SK-N-SH (cell line): Measurements from ENCODE around the gene CASP8. TPM values are rescaled to one million over a fixed set of nuclear protein-coding genes. Genes with fewer than 3 reads are reported as not detected.

Experiments
- CTCF ChIA-PET: fragments of 300-600, 350-600 bp; formaldehyde crosslinking; extraction: SDS; loops from one replicate; lab custom pipeline; 2021; lab: Yijun Ruan, JAX
- POLR2A ChIA-PET: fragments of 350-600 bp; sonication (Branson Sonifier 250); formaldehyde crosslinking; extraction: SDS; loops from one replicate; lab custom pipeline; 2020; ENCODE audit warnings: antibody characterized with exemption, inconsistent platforms; lab: Yijun Ruan, JAX
- DNase-seq: peaks from one replicate; pipeline ENCODE4 v3.0.0; 2012
- H2AFZ ChIP-seq: fragments of 200-600 bp; sonication (generic); 2 replicates; pipeline ENCODE4 v1.8.1; 2016; ENCODE audit warnings: antibody characterized with exemption, mild to moderate bottlenecking, low read depth
- H3F3A ChIP-seq: fragments of 200-600 bp; sonication (generic); replicated peaks from 2 replicates; pipeline ENCODE3; 2016; ENCODE audit warnings: antibody characterized with exemption, mild to moderate bottlenecking; ENCODE audit not compliant: insufficient read depth
- H3K27ac ChIP-seq, 2 experiments: fragments of 200-500 bp in 1 of 2; fragments of 200-600 bp in 1 of 2; sonication (Bioruptor generic) in 1 of 2; sonication (generic), shearing (Covaris generic) in 1 of 2; 2 replicates each; pipeline versions ENCODE4 v1.5.1 to v1.6.1; 2014 to 2016; ENCODE audit warnings: low read depth in 2 of 2, inconsistent platforms in 1 of 2, low read length in 1 of 2, mild to moderate bottlenecking in 1 of 2, mixed read lengths in 1 of 2
- H3K27me3 ChIP-seq: fragments of 200-600 bp; sonication (generic), shearing (Covaris generic); 2 replicates; pipeline ENCODE4 v1.6.1; 2016; ENCODE audit warnings: mixed run types; ENCODE audit not compliant: insufficient read depth
- H3K36me3 ChIP-seq, 2 experiments: fragments of 200-500 bp in 1 of 2; fragments of 200-600 bp in 1 of 2; sonication (Bioruptor generic) in 1 of 2; sonication (generic) in 1 of 2; replicated peaks in 1 of 2; 2 replicates each; pipeline versions ENCODE3 to v1.5.1; 2014 to 2016; ENCODE audit warnings: low read length in 1 of 2, mild to moderate bottlenecking in 1 of 2; ENCODE audit not compliant: insufficient read depth in 2 of 2, control insufficient read depth in 1 of 2
- H3K4me1 ChIP-seq, 2 experiments: fragments of 200-500 bp in 1 of 2; fragments of 200-600 bp in 1 of 2; sonication (Bioruptor generic) in 1 of 2; sonication (generic), shearing (Covaris generic) in 1 of 2; 2 replicates each; pipeline versions ENCODE4 v1.5.1 to v1.6.1; 2014 to 2016; ENCODE audit warnings: low read depth in 1 of 2, low read length in 1 of 2, mixed run types in 1 of 2; ENCODE audit not compliant: insufficient read depth in 2 of 2, control insufficient read depth in 1 of 2
- H3K4me2 ChIP-seq: fragments of 200-600 bp; sonication (generic), shearing (Covaris generic); 2 replicates; pipeline ENCODE4 v1.6.1; 2017; ENCODE audit warnings: mixed run types
- H3K4me3 ChIP-seq, 2 experiments: fragments of 200-500 bp in 1 of 2; fragments of 200-600 bp in 1 of 2; sonication (Bioruptor generic) in 1 of 2; sonication (generic), shearing (Covaris generic) in 1 of 2; 2 replicates each; pipeline versions ENCODE4 v1.5.1 to v1.8.1; 2014 to 2016; ENCODE audit warnings: low read depth in 2 of 2, inconsistent platforms in 1 of 2, low read length in 1 of 2, mild to moderate bottlenecking in 1 of 2, mixed read lengths in 1 of 2, moderate library complexity in 1 of 2
- H3K79me2 ChIP-seq: fragments of 200-600 bp; sonication (generic); 2 replicates; pipeline ENCODE4 v1.8.1; 2017; ENCODE audit warnings: mild to moderate bottlenecking; ENCODE audit not compliant: insufficient read depth
- H3K9ac ChIP-seq: fragments of 200-600 bp; sonication (generic); 2 replicates; pipeline ENCODE4 v1.6.1; 2017; ENCODE audit warnings: mixed run types
- H3K9me2 ChIP-seq: fragments of 200-600 bp; sonication (generic); 2 replicates; pipeline ENCODE4 v1.6.1; 2017; ENCODE audit warnings: mixed run types
- H3K9me3 ChIP-seq: fragments of 200-600 bp; sonication (generic); 2 replicates; pipeline ENCODE4 v1.6.1; 2017; ENCODE audit warnings: mixed run types, mild to moderate bottlenecking, moderate library complexity
- H4K20me1 ChIP-seq: fragments of 200-600 bp; sonication (generic); 2 replicates; pipeline ENCODE4 v1.6.1; 2017; ENCODE audit warnings: mild to moderate bottlenecking, mixed run types; ENCODE audit not compliant: insufficient read depth
- CHD2 ChIP-seq: fragments of 150-350 bp; IDR thresholded peaks from 2 replicates; pipeline ENCODE4 v1.6.1; 2018; ENCODE audit warnings: low read length; ENCODE audit not compliant: partially characterized antibody
- FOSL2 ChIP-seq: IDR thresholded peaks from 2 replicates; pipeline ENCODE4 v1.4.0; 2012; ENCODE audit warnings: low read depth, mild to moderate bottlenecking, moderate library complexity, borderline replicate concordance
- FOXJ3 ChIP-seq: sonication (generic); formaldehyde crosslinking; IDR thresholded peaks from 2 replicates; pipeline ENCODE4 v1.5.1; 2020; ENCODE audit warnings: mild to moderate bottlenecking, missing genetic modification reagents
- FOXM1 ChIP-seq: IDR thresholded peaks from 2 replicates; pipeline ENCODE4 v1.4.0; 2012; ENCODE audit warnings: low read depth, mild to moderate bottlenecking
- GABPA ChIP-seq: IDR thresholded peaks from 2 replicates; pipeline ENCODE4 v1.4.0; 2012; ENCODE audit warnings: low read depth, mild to moderate bottlenecking
- GATA2 ChIP-seq: sonication (generic); formaldehyde crosslinking; IDR thresholded peaks from 2 replicates; pipeline ENCODE4 v1.5.0; 2020; ENCODE audit warnings: mild to moderate bottlenecking, missing genetic modification reagents
- RXRA ChIP-seq: IDR thresholded peaks from 2 replicates; pipeline ENCODE4 v1.4.0; 2012; ENCODE audit warnings: low read depth, mild to moderate bottlenecking, borderline replicate concordance
- TAF1 ChIP-seq: IDR thresholded peaks from 2 replicates; pipeline ENCODE4 v1.6.1; 2012; ENCODE audit warnings: low read depth, mild to moderate bottlenecking, low read length, moderate library complexity, borderline replicate concordance
- TCF12 ChIP-seq: IDR thresholded peaks from 2 replicates; pipeline ENCODE4 v1.4.0; 2012
- YY1 ChIP-seq: IDR thresholded peaks from 2 replicates; pipeline ENCODE4 v1.4.0; 2012; ENCODE audit warnings: low read depth, mild to moderate bottlenecking
- WGBS: methylation state at CpG from one replicate; pipeline ENCODE4 v1.1.6; 2017; ENCODE audit warnings: low lambda C conversion rate; 5-methylcytosine and 5-hydroxymethylcytosine counted together
- polyA plus RNA-seq, 3 experiments: library from polyadenylated mRNA; depleted of rRNA; stranded (reverse); fragments of >200 nt; gene quantifications; 2 replicates each; pipeline ENCODE4 v1.2.3, GENCODE V29; 2012
- TF ChIP-seq, protein P1 (sequence below): fragments of 150-350 bp; IDR thresholded peaks from 2 replicates; pipeline ENCODE4 v1.6.1; 2017; ENCODE audit warnings: antibody characterized with exemption, low read length, low read depth, borderline replicate concordance
- TF ChIP-seq, protein P2 (sequence below): IDR thresholded peaks from 2 replicates; pipeline ENCODE4; 2012
- TF ChIP-seq, protein P3 (sequence below): IDR thresholded peaks from 2 replicates; pipeline ENCODE4 v1.4.0; 2012; ENCODE audit warnings: low read depth, borderline replicate concordance

The CASP8 gene
- polyA plus RNA-seq, 1 of the 3 experiments (the other 2 are of a cell fraction), result 13.1 TPM

DNA sequence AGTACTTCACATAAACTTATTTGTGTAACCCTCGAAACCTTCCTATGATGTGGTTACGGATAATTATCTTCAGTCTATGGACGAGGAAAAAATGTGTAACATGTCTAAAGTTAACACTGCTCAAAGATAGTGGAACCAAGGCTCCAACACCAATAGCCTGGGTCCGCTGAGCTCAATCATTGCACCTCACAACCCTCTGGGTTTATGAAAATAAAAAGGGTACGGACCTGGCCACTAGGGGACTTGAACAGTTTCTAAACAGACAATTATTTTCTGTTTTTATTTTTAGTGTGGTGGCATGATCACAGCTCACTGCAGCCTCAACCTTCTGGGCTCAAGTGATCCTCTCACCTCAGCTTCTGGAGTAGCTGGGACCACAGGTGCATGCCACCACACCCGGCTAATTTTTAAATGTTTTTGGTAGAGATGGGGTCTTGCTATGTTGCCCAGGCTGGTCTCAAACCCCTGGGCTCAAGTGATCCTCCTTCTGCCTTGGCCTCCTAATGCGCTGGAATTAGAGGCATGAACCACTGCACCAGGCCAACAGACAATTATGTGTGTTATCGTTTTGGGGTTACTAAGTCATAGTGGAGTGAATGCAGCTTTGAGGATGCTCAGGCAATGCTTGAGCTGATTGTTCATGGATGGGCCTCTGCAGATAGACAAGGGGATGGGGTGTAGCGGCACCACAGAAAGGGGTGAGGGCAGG lies 10.1 kb downstream of the CASP8 start:
- ChIA-PET CTCF (no interaction called here), POLR2A (no interaction called here)
- 96% methylated on average over 9 of the region's 9 CpGs for WGBS
- Histone ChIP-seq H3K9me2 (no peaks in the 10 kb centered on the region), H3K4me3 (no peak overlapping the region), H3F3A (no peaks in the 10 kb centered on the region), H3K79me2 (no peaks in the 10 kb centered on the region), H3K4me2 (no peak overlapping the region), H3K9ac (no peak overlapping the region), H3K27me3 (no peaks in the 10 kb centered on the region), H3K4me1 (no peaks in the 10 kb centered on the region), H3K27ac (no peak overlapping the region), H3K36me3 (peaks cover 13 to 26% of the 10 kb centered on the region in 2 experiments), H4K20me1 (no peaks in the 10 kb centered on the region), H3K9me3 (no peaks in the 10 kb centered on the region), H2AFZ (no peak overlapping the region)
- TF ChIP-seq, protein P1, sequence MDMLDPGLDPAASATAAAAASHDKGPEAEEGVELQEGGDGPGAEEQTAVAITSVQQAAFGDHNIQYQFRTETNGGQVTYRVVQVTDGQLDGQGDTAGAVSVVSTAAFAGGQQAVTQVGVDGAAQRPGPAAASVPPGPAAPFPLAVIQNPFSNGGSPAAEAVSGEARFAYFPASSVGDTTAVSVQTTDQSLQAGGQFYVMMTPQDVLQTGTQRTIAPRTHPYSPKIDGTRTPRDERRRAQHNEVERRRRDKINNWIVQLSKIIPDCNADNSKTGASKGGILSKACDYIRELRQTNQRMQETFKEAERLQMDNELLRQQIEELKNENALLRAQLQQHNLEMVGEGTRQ, result no peak
- TF ChIP-seq FOSL2 (no peak), TAF1 (no peak), YY1 (no peak), RXRA (no peak), FOXJ3 (CRISPR knock-in tag) (no peak)
- TF ChIP-seq, protein P2, sequence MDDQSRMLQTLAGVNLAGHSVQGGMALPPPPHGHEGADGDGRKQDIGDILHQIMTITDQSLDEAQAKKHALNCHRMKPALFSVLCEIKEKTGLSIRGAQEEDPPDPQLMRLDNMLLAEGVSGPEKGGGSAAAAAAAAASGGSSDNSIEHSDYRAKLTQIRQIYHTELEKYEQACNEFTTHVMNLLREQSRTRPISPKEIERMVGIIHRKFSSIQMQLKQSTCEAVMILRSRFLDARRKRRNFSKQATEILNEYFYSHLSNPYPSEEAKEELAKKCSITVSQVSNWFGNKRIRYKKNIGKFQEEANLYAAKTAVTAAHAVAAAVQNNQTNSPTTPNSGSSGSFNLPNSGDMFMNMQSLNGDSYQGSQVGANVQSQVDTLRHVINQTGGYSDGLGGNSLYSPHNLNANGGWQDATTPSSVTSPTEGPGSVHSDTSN, result no peak
- TF ChIP-seq, protein P3, sequence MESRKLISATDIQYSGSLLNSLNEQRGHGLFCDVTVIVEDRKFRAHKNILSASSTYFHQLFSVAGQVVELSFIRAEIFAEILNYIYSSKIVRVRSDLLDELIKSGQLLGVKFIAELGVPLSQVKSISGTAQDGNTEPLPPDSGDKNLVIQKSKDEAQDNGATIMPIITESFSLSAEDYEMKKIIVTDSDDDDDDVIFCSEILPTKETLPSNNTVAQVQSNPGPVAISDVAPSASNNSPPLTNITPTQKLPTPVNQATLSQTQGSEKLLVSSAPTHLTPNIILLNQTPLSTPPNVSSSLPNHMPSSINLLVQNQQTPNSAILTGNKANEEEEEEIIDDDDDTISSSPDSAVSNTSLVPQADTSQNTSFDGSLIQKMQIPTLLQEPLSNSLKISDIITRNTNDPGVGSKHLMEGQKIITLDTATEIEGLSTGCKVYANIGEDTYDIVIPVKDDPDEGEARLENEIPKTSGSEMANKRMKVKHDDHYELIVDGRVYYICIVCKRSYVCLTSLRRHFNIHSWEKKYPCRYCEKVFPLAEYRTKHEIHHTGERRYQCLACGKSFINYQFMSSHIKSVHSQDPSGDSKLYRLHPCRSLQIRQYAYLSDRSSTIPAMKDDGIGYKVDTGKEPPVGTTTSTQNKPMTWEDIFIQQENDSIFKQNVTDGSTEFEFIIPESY, result no peak
- DNase-seq, result no peak

DNA sequence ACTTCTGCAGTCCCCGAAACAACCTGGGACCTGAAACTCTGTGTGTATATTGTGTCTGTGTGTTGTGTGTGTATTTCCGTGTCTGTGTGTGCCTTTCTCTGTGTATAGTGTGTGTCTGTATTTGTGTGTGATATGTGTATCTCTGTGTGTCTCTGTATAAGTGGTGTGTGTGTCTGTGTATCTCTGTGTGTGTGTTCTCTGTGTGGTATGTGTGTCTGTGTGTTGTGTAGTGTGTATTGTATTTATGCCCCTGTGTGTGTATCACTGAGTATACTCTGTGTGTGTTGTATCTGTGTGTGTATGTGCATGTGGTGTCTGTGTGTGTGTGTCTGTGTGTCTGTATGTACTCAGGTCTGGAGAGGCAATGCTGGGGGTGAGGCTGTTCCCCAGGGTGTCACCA lies 11.6 kb downstream of the CASP8 start:
- H3K9me3 ChIP-seq, result no peaks in the 10 kb centered on the region
- no peak for TF ChIP-seq RXRA
- TF ChIP-seq CHD2, result no peak
- no peak for TF ChIP-seq GABPA
- no peak for TF ChIP-seq TCF12
- TF ChIP-seq FOXM1, result no peak
- no peak for TF ChIP-seq GATA2 (CRISPR knock-in tag)
- TF ChIP-seq, protein P1, result no peak
- TF ChIP-seq, all 33 proteins: peak for 0
- DNase-seq, result no peak
- no peaks in the 10 kb centered on the region for H3F3A ChIP-seq
- no peak overlapping the region for H3K4me3 ChIP-seq
- no peak overlapping the region for H2AFZ ChIP-seq
- H3K9ac ChIP-seq, result no peak overlapping the region
- no peaks in the 10 kb centered on the region for H3K4me1 ChIP-seq
- no peak overlapping the region for H3K4me2 ChIP-seq
- no peak overlapping the region for H3K27ac ChIP-seq
- no peaks in the 10 kb centered on the region for H3K9me2 ChIP-seq
- H3K36me3 ChIP-seq, result peaks cover 11 to 32% of the 10 kb centered on the region in 2 experiments
- H4K20me1 ChIP-seq, result no peaks in the 10 kb centered on the region
- H3K79me2 ChIP-seq, result no peaks in the 10 kb centered on the region
- ChIA-PET POLR2A (no interaction called here), CTCF (no interaction called here)
- no peaks in the 10 kb centered on the region for H3K27me3 ChIP-seq
- WGBS, result 83% methylated on average over 2 of the region's 2 CpGs
